ENCODE data around the gene DOCK4.

The DOCK4 gene

GRCh38 chr7:112103246-112103645 lies 103.0 kb downstream of the DOCK4 start:
- no peak for DNase-seq

GRCh38 chr7:112101201-112101846 lies 104.9 kb downstream of the DOCK4 start:
- DNase-seq = no peak

GRCh38 chr7:112097524-112097923 lies 108.7 kb downstream of the DOCK4 start:
- no peak for DNase-seq

GRCh38 chr7:112093409-112093808 lies 112.8 kb downstream of the DOCK4 start:
- no peak for DNase-seq

- no peak for DNase-seq
These were observed 113.3 kb downstream of the DOCK4 start for GRCh38 chr7:112092709-112093395.

GRCh38 chr7:112092306-112092705 lies 113.9 kb downstream of the DOCK4 start:
- no peak for DNase-seq

GRCh38 chr7:112091768-112092167 lies 114.4 kb downstream of the DOCK4 start:
- no peak for DNase-seq

GRCh38 chr7:112089551-112089950 lies 116.6 kb downstream of the DOCK4 start:
- no peak for DNase-seq

- DNase-seq = no peak
These were observed 117.6 kb downstream of the DOCK4 start for GRCh38 chr7:112088484-112089016.

- DNase-seq = no peak
These were observed 119.5 kb downstream of the DOCK4 start for GRCh38 chr7:112086496-112087254.

GRCh38 chr7:112084520-112084971 lies 121.7 kb downstream of the DOCK4 start:
- no peak for DNase-seq

- no peak for DNase-seq
These were observed 122.3 kb downstream of the DOCK4 start for GRCh38 chr7:112083776-112084355.

- no peak for DNase-seq
These were observed 123.9 kb downstream of the DOCK4 start for GRCh38 chr7:112082306-112082705.

GRCh38 chr7:112081778-112082177 lies 124.4 kb downstream of the DOCK4 start:
- no peak for DNase-seq

- no peak for DNase-seq
These were observed 125.2 kb downstream of the DOCK4 start for GRCh38 chr7:112080978-112081377.

GRCh38 chr7:112080441-112080840 lies 125.8 kb downstream of the DOCK4 start:
- DNase-seq = no peak

GRCh38 chr7:112079673-112080072 lies 126.5 kb downstream of the DOCK4 start:
- DNase-seq = no peak

- DNase-seq = no peak
These were observed 127.1 kb downstream of the DOCK4 start for GRCh38 chr7:112079122-112079521.

GRCh38 chr7:112076324-112076723 lies 129.9 kb downstream of the DOCK4 start:
- DNase-seq = no peak

GRCh38 chr7:112074464-112074863 lies 131.7 kb downstream of the DOCK4 start:
- DNase-seq = no peak

GRCh38 chr7:112073530-112073929 lies 132.7 kb downstream of the DOCK4 start:
- DNase-seq = no peak

GRCh38 chr7:112072541-112073245 lies 133.5 kb downstream of the DOCK4 start:
- DNase-seq = no peak

- no peak for DNase-seq
These were observed 134.3 kb downstream of the DOCK4 start for GRCh38 chr7:112071856-112072255.

Data from activated T-cell treated with anti-CD3 and anti-CD28 coated beads, Interleukin-2, amount 50 U/mL, for 1 hour (primary cell).